HFF-Myc (cell line): ENCODE results near the gene PSMA4.
"Not testable (repeated sequence)": the region's sequence is repeated elsewhere in the genome, so short reads cannot be mapped to it uniquely, and the experiment has no call there.

ENCODE experiments used
- DNase-seq: peaks from one replicate; pipeline ENCODE4 v3.0.0-alpha.2; 2011; ENCODE audit warnings: low read depth; ENCODE audit errors: extremely low read depth
- H3K4me3 ChIP-seq: replicated peaks from 2 replicates; pipeline ENCODE4 v1.5.1; 2011; ENCODE audit warnings: low read depth, mild to moderate bottlenecking, control low read depth, low read length
- CTCF ChIP-seq: IDR thresholded peaks from 2 replicates; pipeline ENCODE4 v1.5.1; 2012; ENCODE audit warnings: mild to moderate bottlenecking, low read depth, low read length, control low read depth; ENCODE audit errors: missing control alignments

Gene PSMA4

DNA sequence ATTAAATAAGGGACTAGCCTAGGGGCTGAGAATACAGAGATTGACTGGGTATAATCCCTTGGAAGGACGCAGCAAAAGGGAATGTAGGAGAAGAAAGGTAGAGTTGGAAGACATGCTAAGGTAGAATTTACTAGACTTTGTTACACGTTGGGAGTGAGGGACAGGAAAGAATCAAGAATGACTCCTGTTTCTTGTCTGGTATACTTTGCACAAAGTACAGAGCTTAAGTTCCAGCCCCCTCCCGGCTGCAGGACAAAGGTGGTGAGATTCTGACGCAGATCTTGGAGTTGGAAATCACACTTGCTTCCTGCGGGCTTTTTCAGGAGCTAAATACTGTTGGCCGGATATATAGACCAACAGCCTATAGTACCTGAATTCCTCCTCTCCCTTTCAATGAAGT lies 32.0 kb upstream of the PSMA4 start:
- no peak for DNase-seq
- H3K4me3 ChIP-seq = peak overlapping the region; percentile 58
- no peak for TF ChIP-seq CTCF

- H3K4me3 ChIP-seq = no peak overlapping the region
- DNase-seq = no peak
- no peak for TF ChIP-seq CTCF
These were observed 30.4 kb upstream of the PSMA4 start for GRCh38 chr15:78509726-78510312.

DNA sequence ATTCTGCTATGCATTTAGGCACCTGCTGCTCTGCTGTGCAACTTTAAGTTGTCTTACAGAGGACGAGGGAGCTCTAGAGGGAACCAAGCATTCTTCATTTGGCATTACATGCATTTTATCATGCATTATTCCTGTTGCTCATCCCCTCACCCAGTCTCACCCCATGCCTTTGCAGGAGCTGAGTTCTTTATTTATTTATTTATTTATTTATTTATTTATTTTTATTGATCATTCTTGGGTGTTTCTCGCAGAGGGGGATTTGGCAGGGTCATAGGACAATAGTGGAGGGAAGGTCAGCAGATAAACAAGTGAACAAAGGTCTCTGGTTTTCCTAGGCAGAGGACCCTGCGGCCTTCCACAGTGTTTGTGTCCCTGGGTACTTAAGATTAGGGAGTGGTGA lies 20.2 kb upstream of the PSMA4 start:
- not testable (repeated sequence) for DNase-seq, H3K4me3 ChIP-seq

GRCh38 chr15:78524230-78524629 lies 16.0 kb upstream of the PSMA4 start:
- no peak for DNase-seq
- TF ChIP-seq CTCF = no peak
- H3K4me3 ChIP-seq = no peak overlapping the region

- no peak for TF ChIP-seq CTCF
These were observed 12.9 kb upstream of the PSMA4 start for GRCh38 chr15:78527325-78527724.

DNA sequence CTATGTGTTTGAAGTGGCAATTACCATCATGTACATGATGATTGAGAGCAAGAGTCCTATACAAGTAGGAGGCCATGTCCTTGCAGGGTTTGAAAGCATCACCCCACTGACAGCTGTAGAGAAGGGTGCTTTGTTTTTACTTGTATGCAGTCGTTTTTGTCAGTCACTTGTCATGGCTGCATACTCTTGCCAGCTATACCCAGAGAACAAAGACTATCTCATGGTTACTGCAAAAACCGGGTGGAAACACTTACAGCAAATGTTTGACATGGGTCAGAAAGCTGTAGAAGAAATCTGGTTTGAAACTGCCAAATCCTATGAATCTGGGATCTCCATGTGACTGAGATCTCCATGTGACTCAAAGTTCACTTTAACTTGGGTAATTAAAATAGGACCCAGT lies 6.9 kb upstream of the PSMA4 start:
- no peak overlapping the region for H3K4me3 ChIP-seq
- no peak for DNase-seq
- TF ChIP-seq CTCF = no peak

More at GRCh38 chr15:78527325-78527724, 12.9 kb upstream of the PSMA4 start:
- no peak overlapping the region for H3K4me3 ChIP-seq
- no peak for DNase-seq

- H3K4me3 ChIP-seq = no peak overlapping the region
- TF ChIP-seq CTCF = no peak
- DNase-seq = no peak
These were observed 4.1 kb upstream of the PSMA4 start for GRCh38 chr15:78536134-78536533.
